Measurements from ENCODE around the gene CFLAR.
"Not testable (repeated sequence)": the region's sequence is repeated elsewhere in the genome, so short reads cannot be mapped to it uniquely, and the experiment has no call there.

- not testable (repeated sequence) for TF ChIP-seq CTCF (IDR thresholded peaks at IDR 0.05); RAD21 (IDR thresholded peaks at IDR 0.05; ENCODE audit: low read length); POLR2AphosphoS5 (IDR thresholded peaks at IDR 0.05; ENCODE audit: low read depth, low read length); USF2 (IDR thresholded peaks at IDR 0.05; ENCODE audit: borderline replicate concordance, low read depth, low read length); MXI1 (IDR thresholded peaks at IDR 0.05; ENCODE audit: low read depth, low read length); IRF3 (IDR thresholded peaks at IDR 0.05; ENCODE audit: low read depth, low read length); REST (IDR thresholded peaks at IDR 0.05; ENCODE audit: low read depth, low read length); TAF1 (IDR thresholded peaks at IDR 0.05; ENCODE audit: borderline replicate concordance, low read depth, low read length); FOXM1 (IDR thresholded peaks at IDR 0.05; ENCODE audit: low read depth); YY1 (IDR thresholded peaks at IDR 0.05; ENCODE audit: low read depth)
Measured at GRCh38 chr2:201168496-201168895, 52.5 kb downstream of the CFLAR start.

Data from SK-N-SH (cell line).